Adrenal gland (tissue), 12 donors: ENCODE measurements around the gene GPR135. TPM values are rescaled to one million over a fixed set of nuclear protein-coding genes. Genes with fewer than 3 reads are reported as not detected.
"Not testable (repeated sequence)": the region's sequence is repeated elsewhere in the genome, so short reads cannot be mapped to it uniquely, and the experiment has no call there.

Source experiments
- DNase-seq, 7 donors: peaks; one replicate each; pipeline ENCODE4 v3.0.0-alpha.2; 2019 to 2020
- H3K27ac ChIP-seq, 5 donors: fragments of 200-600 bp; sonication (generic) in 4 of 5; 1 replicate in 3 of 5; 2 replicates in 2 of 5; pipeline versions ENCODE4 v1.5.1 to v1.8.0; 2016 to 2020; ENCODE audit warnings: mild to moderate bottlenecking in 1 of 5
- H3K27me3 ChIP-seq: fragments of 200-600 bp; 2 replicates; pipeline ENCODE4 v1.8.0; 2021
- H3K36me3 ChIP-seq, 2 donors: fragments of 200-600 bp; replicated peaks in 1 of 2; 1 replicate in 1 of 2; 2 replicates in 1 of 2; pipeline versions ENCODE4 v1.5.1 to v1.8.0; 2018 to 2022
- H3K4me1 ChIP-seq, 2 donors: fragments of 200-600 bp; replicated peaks in 1 of 2; 1 replicate in 1 of 2; 2 replicates in 1 of 2; pipeline versions ENCODE4 v1.5.1 to v1.8.0; 2018 to 2021
- H3K4me3 ChIP-seq, 4 donors: fragments of 200-600 bp; sonication (generic) in 3 of 4; one replicate each; pipeline ENCODE4 v1.5.1; 2016 to 2018
- H3K9me3 ChIP-seq, 3 donors: fragments of 200-600 bp; sonication (generic) in 1 of 3; replicated peaks in 1 of 3; 1 replicate in 2 of 3; 2 replicates in 1 of 3; pipeline versions ENCODE4 v1.5.1 to v1.8.0; 2016 to 2021
- CTCF ChIP-seq, 6 experiments: fragments of 450-650 bp in 4 of 6; fragments of 200-600 bp in 2 of 6; sonication (generic) in 1 of 6; IDR thresholded peaks; 1 replicate in 5 of 6; 2 replicates in 1 of 6; pipeline versions ENCODE4 v1.5.1 to v1.8.0; 2016 to 2021; ENCODE audit warnings: antibody characterized with exemption in 6 of 6, mild to moderate bottlenecking in 2 of 6, moderate library complexity in 1 of 6
- POLR2A ChIP-seq, 2 donors: fragments of 450-650 bp; IDR thresholded peaks; one replicate each; pipeline ENCODE4 v1.6.1; 2017; ENCODE audit warnings: antibody characterized with exemption in 2 of 2, mild to moderate bottlenecking in 2 of 2, moderate library complexity in 1 of 2
- WGBS, 4 donors: extraction: QIAGEN DNeasy Blood & Tissue Kit in 2 of 4; methylation state at CpG; one replicate each; pipeline versions ENCODE4 v1.1.5 to v1.1.7; 2013 to 2017; 5-methylcytosine and 5-hydroxymethylcytosine counted together
- intact Hi-C, 2 donors: fragments of 100-400 bp; cut with DNase I; formaldehyde crosslinking; loops; one replicate each; pipeline versions ENCODE4 v1.14.1 to v1.15.0; 2022 to 2023
- polyA plus RNA-seq, 3 donors: library from polyadenylated mRNA; stranded (reverse); fragments of 200-250 nt in 2 of 3; fragments of 350-450 nt in 1 of 3; fragmentation: Illumina TruSeq in 1 of 3; extraction: RNeasy Lipid Tissue Mini Kit (QIAGEN cat#74804) in 1 of 3; gene quantifications; one replicate each; pipeline ENCODE4 v1.2.3, GENCODE V29; 2013 to 2014
- total RNA-seq, 9 donors: library from RNA; depleted of rRNA in 4 of 9; stranded (reverse); fragments of >200 nt in 4 of 9; fragments of 120-200 nt in 1 of 9; fragmentation: NEBNext Ultra II Directional in 1 of 9; extraction: Animal tissue kit (Norgen Biotek cat#: 25700) in 1 of 9; gene quantifications; one replicate each; pipeline versions ENCODE4 v1.1.0 to v1.2.4, GENCODE V29; 2013 to 2023
- donor health status: healthy with polysubstance abuse.
- donor health status: Bipolar disorder and iron deficiency.
- donor health status: DM: yes; HTN: yes; CAD: no.
- donor health status: DM: no; HTN: no; CAD: no.
- donor health status: DM: no; HTN: no; CAD: no.
- donor health status: DM: yes; HTN: yes; CAD: no.

The GPR135 gene
- total and polyA plus RNA-seq, 12 donors, result 2.3 to 8.6 (median 4.5) TPM

- Histone ChIP-seq H3K9me3 (no peaks in the 10 kb centered on the region), H3K4me1 (peaks cover 0 to 5% of the 10 kb centered on the region in 2 donors), H3K36me3 (no peaks in the 10 kb centered on the region), H3K27me3 (no peaks in the 10 kb centered on the region), H3K27ac (peak overlapping the region in 4 of 5 donors; percentile 49 to 86 (median 72)), H3K4me3 (no peak overlapping the region)
- 40 to 56% (median 52%) methylated on average over 2 of the region's 2 CpGs for WGBS, 4 donors
- TF ChIP-seq POLR2A (IDR thresholded peaks at IDR 0.05) (peak in 1 of 2 donors; percentile 22), CTCF (IDR thresholded peaks at IDR 0.05) (no peak)
- DNase-seq, result peak; percentile 36 to 74 (median 62)
- intact Hi-C loops, result no loop called here
Measured at GRCh38 chr14:59454139-59454538, 11.0 kb downstream of the GPR135 start.

- H3K27ac ChIP-seq, result no peak overlapping the region
- peaks cover 0 to 5% of the 10 kb centered on the region in 2 donors for H3K4me1 ChIP-seq
- H3K4me3 ChIP-seq, result no peak overlapping the region
- no peaks in the 10 kb centered on the region for H3K36me3 ChIP-seq
- 95 to 100% (median 99%) methylated on average over 1 of the region's 1 CpG for WGBS, 4 donors
- H3K27me3 ChIP-seq, result no peaks in the 10 kb centered on the region
- DNase-seq, result no peak
- TF ChIP-seq CTCF (IDR thresholded peaks at IDR 0.05), result no peak
- TF ChIP-seq POLR2A (IDR thresholded peaks at IDR 0.05), result no peak
- intact Hi-C loops, result no loop called here
- H3K9me3 ChIP-seq, result no peaks in the 10 kb centered on the region
Measured at GRCh38 chr14:59451849-59452248, 13.3 kb downstream of the GPR135 start.

- H3K4me1 ChIP-seq, result peaks cover 0 to 5% of the 10 kb centered on the region in 2 donors
- no peak for DNase-seq
- TF ChIP-seq POLR2A (IDR thresholded peaks at IDR 0.05) (no peak), CTCF (IDR thresholded peaks at IDR 0.05) (no peak)
- no peaks in the 10 kb centered on the region for H3K9me3 ChIP-seq
- H3K27me3 ChIP-seq, result no peaks in the 10 kb centered on the region
- intact Hi-C loops, result no loop called here
- H3K27ac ChIP-seq, result no peak overlapping the region
- H3K36me3 ChIP-seq, result no peaks in the 10 kb centered on the region
- 95 to 99% (median 96%) methylated on average over 3 of the region's 3 CpGs for WGBS, 4 donors
- no peak overlapping the region for H3K4me3 ChIP-seq
Measured at GRCh38 chr14:59450716-59451115, 14.5 kb downstream of the GPR135 start.

GRCh38 chr14:59448673-59449072 lies 16.5 kb downstream of the GPR135 start:
- H3K36me3 ChIP-seq, H3K9me3 ChIP-seq, H3K27me3 ChIP-seq, H3K27ac ChIP-seq, H3K4me1 ChIP-seq, intact Hi-C loops, H3K4me3 ChIP-seq, DNase-seq: not testable (repeated sequence)
- 80 to 96% (median 93%) methylated on average over 2 of the region's 2 CpGs for WGBS, 4 donors

GRCh38 chr14:59439256-59439965 lies 25.8 kb downstream of the GPR135 start:
- Histone ChIP-seq H3K27ac (peak overlapping the region in 1 of 5 donors; percentile 40), H3K4me3 (no peak overlapping the region), H3K27me3 (no peaks in the 10 kb centered on the region), H3K36me3 (no peaks in the 10 kb centered on the region), H3K4me1 (no peaks in the 10 kb centered on the region), H3K9me3 (no peaks in the 10 kb centered on the region)
- TF ChIP-seq POLR2A (IDR thresholded peaks at IDR 0.05) (no peak), CTCF (IDR thresholded peaks at IDR 0.05) (no peak)
- intact Hi-C loops, result no loop called here
- no peak for DNase-seq
- 58 to 65% (median 60%) methylated on average over 5 of the region's 5 CpGs for WGBS, 4 donors
